HepG2 (cell line): ENCODE data around the gene PPP1R18. TPM values are rescaled to one million over a fixed set of nuclear protein-coding genes. Genes with fewer than 3 reads are reported as not detected.
A peak's percentile ranks its signal among the peaks of the same experiment; 100 is the strongest.

Experiments
- AKAP8 ChIP-seq: sonication (generic); formaldehyde crosslinking; IDR thresholded peaks from 2 replicates; pipeline ENCODE4 v1.5.1; 2020; ENCODE audit warnings: mild to moderate bottlenecking, missing genetic modification reagents
- ATRX ChIP-seq: sonication (generic); formaldehyde crosslinking; IDR thresholded peaks from 2 replicates; pipeline ENCODE4 v1.4.0; 2020; ENCODE audit warnings: missing genetic modification reagents, borderline replicate concordance
- CEBPZ ChIP-seq: IDR thresholded peaks from 2 replicates; pipeline ENCODE4 v1.6.1; 2012; ENCODE audit warnings: low read length, improper control_type of control experiment
- CHD2 ChIP-seq: IDR thresholded peaks from 2 replicates; pipeline ENCODE4 v1.6.1; 2011; ENCODE audit warnings: low read depth, low read length, improper control_type of control experiment
- CTCF ChIP-seq: sonication (generic); formaldehyde crosslinking; IDR thresholded peaks from 2 replicates; pipeline ENCODE4 v1.5.0; 2020; ENCODE audit warnings: mild to moderate bottlenecking, missing genetic modification reagents, moderate library complexity
- MTF2 ChIP-seq: sonication (generic); formaldehyde crosslinking; IDR thresholded peaks from 2 replicates; pipeline ENCODE4 v1.5.0; 2020; ENCODE audit warnings: missing genetic modification reagents, borderline replicate concordance
- PAF1 ChIP-seq: IDR thresholded peaks from 2 replicates; pipeline ENCODE4 v1.6.1; 2016; ENCODE audit warnings: missing genetic modification reagents, missing compliant biosample characterization
- PBX3 ChIP-seq: sonication (generic); formaldehyde crosslinking; IDR thresholded peaks from 2 replicates; pipeline ENCODE4 v1.8.1; 2023; ENCODE audit warnings: missing genetic modification reagents, inconsistent platforms, borderline replicate concordance
- SAFB2 ChIP-seq: sonication (generic); formaldehyde crosslinking; IDR thresholded peaks from 2 replicates; pipeline ENCODE4 v1.5.1; 2020; ENCODE audit warnings: missing genetic modification reagents, low read depth, mild to moderate bottlenecking, borderline replicate concordance
- SALL1 ChIP-seq: sonication (generic); formaldehyde crosslinking; IDR thresholded peaks from 2 replicates; pipeline ENCODE4 v1.8.0; 2022; ENCODE audit warnings: mild to moderate bottlenecking, missing genetic modification reagents
- YEATS2 ChIP-seq: sonication (generic); formaldehyde crosslinking; IDR thresholded peaks from 2 replicates; pipeline ENCODE4 v1.4.0; 2020; ENCODE audit warnings: missing genetic modification reagents, borderline replicate concordance
- ZMAT5 ChIP-seq: sonication (generic); formaldehyde crosslinking; IDR thresholded peaks from 2 replicates; pipeline ENCODE4 v1.5.0; 2020; ENCODE audit warnings: mild to moderate bottlenecking, low read depth, missing genetic modification reagents, borderline replicate concordance
- ZNF280D ChIP-seq: sonication (generic); formaldehyde crosslinking; IDR thresholded peaks from 2 replicates; pipeline ENCODE4 v1.5.1; 2020; ENCODE audit warnings: mild to moderate bottlenecking, missing genetic modification reagents
- ZNF44 ChIP-seq: sonication (generic); formaldehyde crosslinking; IDR thresholded peaks from 2 replicates; pipeline ENCODE4 v1.5.1; 2020; ENCODE audit warnings: mild to moderate bottlenecking, missing genetic modification reagents
- ZNF501 ChIP-seq: sonication (generic); formaldehyde crosslinking; IDR thresholded peaks from 2 replicates; pipeline ENCODE4 v1.5.1; 2020; ENCODE audit warnings: mild to moderate bottlenecking, moderate library complexity, missing genetic modification reagents
- ZNF670 ChIP-seq: sonication (generic); formaldehyde crosslinking; IDR thresholded peaks from 2 replicates; pipeline ENCODE4 v1.8.0; 2022; ENCODE audit warnings: mild to moderate bottlenecking, missing genetic modification reagents, borderline replicate concordance
- polyA plus RNA-seq, 8 experiments: library from polyadenylated mRNA; depleted of rRNA in 3 of 8; stranded (reverse) in 7 of 8; unstranded in 1 of 8; fragments of >200 nt; fragmentation: Illumina TruSeq in 4 of 8; extraction: Trizol in 4 of 8; gene quantifications; 2 replicates each; pipeline versions ENCODE4 v1.2.1 to v1.2.3, GENCODE V29; 2011 to 2016; ENCODE audit warnings: low read depth in 4 of 8, missing spikeins in 1 of 8, mixed read lengths in 1 of 8; ENCODE audit not compliant: insufficient read depth in 1 of 8
- total RNA-seq, 5 experiments: library from RNA; depleted of rRNA; stranded (reverse); fragments of >200 nt; fragmentation: Illumina TruSeq; extraction: Trizol; gene quantifications; 2 replicates each; pipeline ENCODE4 v1.2.3, GENCODE V29; 2016; ENCODE audit warnings: low read depth in 1 of 5

The PPP1R18 gene
- total and polyA plus RNA-seq, 2 of the 13 experiments (the other 11 are each of a cell fraction or from before 2014, with no cell fraction given) = 4.9 to 9.2 TPM

GRCh38 chr6:30626484-30627366 is 59.7 kb downstream of the PPP1R18 start, which contains the start of gene ATAT1 (continued):
- TF ChIP-seq ZNF280D (CRISPR knock-in tag) (0 out of 2 replicates have a peak, but pooled peaks have one; percentile 47), PAF1 (CRISPR knock-in tag) (peak; percentile 94), CHD2 (peak; percentile 68), ZNF670 (peak; percentile 95), PBX3 (CRISPR knock-in tag) (no peak), SALL1 (peak; percentile 92), ZNF501 (peak; percentile 90), CEBPZ (no peak), YEATS2 (CRISPR knock-in tag) (peak; percentile 87), MTF2 (no peak; the same call in 1 of the 2 replicates), ATRX (no peak), CTCF (CRISPR knock-in tag) (peak; percentile 87), AKAP8 (peak; percentile 95), ZNF44 (peak; percentile 90), SAFB2 (no peak; the same call in 1 of the 2 replicates), ZMAT5 (CRISPR knock-in tag) (no peak)
